H9 (cell line): ENCODE data around the gene STBD1. TPM values are rescaled to one million over a fixed set of nuclear protein-coding genes. Genes with fewer than 3 reads are reported as not detected.

Experiments
- DNase-seq: peaks from one replicate; pipeline ENCODE4 v3.0.0-alpha.2; 2017
- H2AFZ ChIP-seq: one replicate; pipeline ENCODE4 v1.6.1; 2013; ENCODE audit warnings: mild to moderate bottlenecking, low read length, control low read depth, moderate library complexity
- H2AK5ac ChIP-seq: 2 replicates; pipeline ENCODE4 v1.6.1; 2013; ENCODE audit warnings: low read length, control low read depth, mixed read lengths; ENCODE audit not compliant: insufficient read length
- H2BK120ac ChIP-seq: one replicate; pipeline ENCODE4 v1.6.1; 2013; ENCODE audit warnings: low read depth, mild to moderate bottlenecking, low read length, control low read depth, inconsistent platforms; ENCODE audit not compliant: poor library complexity, severe bottlenecking
- H2BK12ac ChIP-seq: 2 replicates; pipeline ENCODE4 v1.6.1; 2013; ENCODE audit warnings: low read length, control low read depth, mixed read lengths, low read depth; ENCODE audit not compliant: insufficient read length
- H2BK15ac ChIP-seq: 2 replicates; pipeline ENCODE4 v1.6.1; 2013; ENCODE audit warnings: low read depth, low read length, control low read depth
- H2BK20ac ChIP-seq: one replicate; pipeline ENCODE4 v1.6.1; 2013; ENCODE audit warnings: low read depth, mild to moderate bottlenecking, low read length, control low read depth, inconsistent platforms; ENCODE audit not compliant: poor library complexity, severe bottlenecking
- H2BK5ac ChIP-seq: 2 replicates; pipeline ENCODE4 v1.6.1; 2013; ENCODE audit warnings: low read length, control low read depth, mixed read lengths; ENCODE audit not compliant: insufficient read length
- H3K14ac ChIP-seq: 2 replicates; pipeline ENCODE4 v1.6.1; 2013; ENCODE audit warnings: low read length, control low read depth; ENCODE audit not compliant: insufficient read depth
- H3K18ac ChIP-seq: 2 replicates; pipeline ENCODE4 v1.6.1; 2013; ENCODE audit warnings: low read depth, mild to moderate bottlenecking, mixed read lengths, low read length, control low read depth; ENCODE audit not compliant: insufficient read length
- H3K23ac ChIP-seq: 2 replicates; pipeline ENCODE4 v1.6.1; 2013; ENCODE audit warnings: low read length, control low read depth, mixed read lengths, low read depth; ENCODE audit not compliant: insufficient read length
- H3K23me2 ChIP-seq: 2 replicates; pipeline ENCODE4 v1.6.1; 2013; ENCODE audit warnings: low read depth, mild to moderate bottlenecking, mixed read lengths, low read length, control low read depth; ENCODE audit not compliant: insufficient read length, poor library complexity, severe bottlenecking
- H3K27ac ChIP-seq: 2 replicates; pipeline ENCODE4 v1.5.1; 2013; ENCODE audit warnings: low read length, control low read depth, mixed read lengths, low read depth; ENCODE audit not compliant: insufficient read length
- H3K27me3 ChIP-seq: 2 replicates; pipeline ENCODE4 v1.6.1; 2013; ENCODE audit warnings: low read length, control low read depth, inconsistent platforms; ENCODE audit not compliant: insufficient read depth
- H3K4ac ChIP-seq: 2 replicates; pipeline ENCODE4 v1.6.1; 2013; ENCODE audit warnings: low read depth, mild to moderate bottlenecking, control low read depth, inconsistent platforms, low read length, moderate library complexity
- H3K4me1 ChIP-seq: 2 replicates; pipeline ENCODE4 v1.6.1; 2013; ENCODE audit warnings: low read length, control low read depth, inconsistent platforms; ENCODE audit not compliant: insufficient read depth
- H3K4me2 ChIP-seq: 2 replicates; pipeline ENCODE4 v1.6.1; 2013; ENCODE audit warnings: low read length, control low read depth, mixed read lengths; ENCODE audit not compliant: insufficient read length, insufficient read depth
- H3K56ac ChIP-seq: 2 replicates; pipeline ENCODE4 v1.6.1; 2013; ENCODE audit warnings: low read depth, mild to moderate bottlenecking, mixed read lengths, low read length, control low read depth; ENCODE audit not compliant: insufficient read length
- H3K79me1 ChIP-seq: 2 replicates; pipeline ENCODE4 v1.6.1; 2013; ENCODE audit warnings: low read depth, mild to moderate bottlenecking, moderate library complexity, low read length, control low read depth, inconsistent platforms; ENCODE audit not compliant: insufficient read depth, poor library complexity, severe bottlenecking
- H3K79me2 ChIP-seq: 2 replicates; pipeline ENCODE4 v1.6.1; 2013; ENCODE audit warnings: low read length, control low read depth, inconsistent platforms; ENCODE audit not compliant: insufficient read depth
- H3K9ac ChIP-seq: 2 replicates; pipeline ENCODE4 v1.6.1; 2013; ENCODE audit warnings: low read length, control low read depth, mixed read lengths; ENCODE audit not compliant: insufficient read length; ENCODE audit errors: extremely low read depth
- H3K9me3 ChIP-seq: one replicate; pipeline ENCODE4 v1.6.1; 2013; ENCODE audit warnings: low read depth, low read length, inconsistent platforms; ENCODE audit not compliant: control insufficient read depth
- H3T11ph ChIP-seq: one replicate; pipeline ENCODE4 v1.6.1; 2013; ENCODE audit warnings: mild to moderate bottlenecking, low read length, control low read depth, inconsistent platforms
- H4K20me1 ChIP-seq: one replicate; pipeline ENCODE4 v1.6.1; 2013; ENCODE audit not compliant: control insufficient read depth, insufficient read length, insufficient read depth
- H4K5ac ChIP-seq: 2 replicates; pipeline ENCODE4 v1.6.1; 2013; ENCODE audit warnings: low read depth, mild to moderate bottlenecking, mixed read lengths, low read length, control low read depth; ENCODE audit not compliant: insufficient read length
- H4K8ac ChIP-seq: replicated peaks from 2 replicates; pipeline ENCODE4 v1.6.1; 2013; ENCODE audit warnings: low read length, control low read depth, mixed read lengths, low read depth; ENCODE audit not compliant: insufficient read length
- H4K91ac ChIP-seq: 2 replicates; pipeline ENCODE4 v1.6.1; 2013; ENCODE audit warnings: low read depth, mild to moderate bottlenecking, moderate library complexity, mixed read lengths, low read length, control low read depth; ENCODE audit not compliant: insufficient read length
- H3K27ac Mint-ChIP-seq, 3 experiments: 2 replicates in 2 of 3; 3 replicates in 1 of 3; pipeline ENCODE4 v1.8.0; 2020 to 2021; ENCODE audit warnings: mixed read lengths in 3 of 3, mild to moderate bottlenecking in 1 of 3, moderate library complexity in 1 of 3
- H3K27me3 Mint-ChIP-seq: 2 replicates; pipeline ENCODE4 v1.8.0; 2021; ENCODE audit warnings: low read depth, mild to moderate bottlenecking, moderate library complexity, mixed read lengths
- H3K36me3 Mint-ChIP-seq, 3 experiments: 2 replicates in 2 of 3; 3 replicates in 1 of 3; pipeline ENCODE4 v1.8.0; 2020 to 2021; ENCODE audit warnings: low read depth in 3 of 3, mixed read lengths in 3 of 3; ENCODE audit not compliant: insufficient read depth in 1 of 3
- H3K4me1 Mint-ChIP-seq, 2 experiments: 2 replicates each; pipeline ENCODE4 v1.8.0; 2020; ENCODE audit warnings: mixed read lengths in 2 of 2
- H3K4me3 Mint-ChIP-seq, 2 experiments: 2 replicates in 1 of 2; 3 replicates in 1 of 2; pipeline ENCODE4 v1.8.0; 2020 to 2021; ENCODE audit warnings: mild to moderate bottlenecking in 2 of 2, mixed read lengths in 2 of 2, moderate library complexity in 1 of 2
- H3K9me3 Mint-ChIP-seq, 2 experiments: 2 replicates in 1 of 2; 3 replicates in 1 of 2; pipeline ENCODE4 v1.8.0; 2020; ENCODE audit warnings: mild to moderate bottlenecking in 2 of 2, mixed read lengths in 2 of 2, moderate library complexity in 1 of 2
- CTCF ChIP-seq: fragments of 200-600 bp; sonication (generic); conservative IDR thresholded peaks from 3 replicates; pipeline ENCODE4 v1.8.0; 2021; ENCODE audit warnings: antibody characterized with exemption, mild to moderate bottlenecking
- WGBS: extraction: QIAGEN DNeasy Blood & Tissue Kit; methylation state at CpG from one replicate; pipeline ENCODE4 v1.1.7; 2013; ENCODE audit warnings: missing lambda C conversion rate, low lambda C conversion rate, mixed read lengths; ENCODE audit not compliant: insufficient read length; ENCODE audit errors: extremely low coverage; 5-methylcytosine and 5-hydroxymethylcytosine counted together
- total RNA-seq: library from RNA; stranded (reverse); gene quantifications from 2 replicates; pipeline ENCODE4 v1.2.1, GENCODE V29; 2021

The STBD1 gene
- total RNA-seq, 1 experiment from 2014 or later, result 1.1 TPM

GRCh38 chr4:76307660-76308014 is 1.1 kb downstream of the STBD1 start:
- Histone ChIP-seq H3K9ac (no peak overlapping the region), H3K4me1 (peaks cover 1% of the 10 kb centered on the region; the same call in 1 of the 2 replicates), H3K4ac (no peak overlapping the region), H2BK12ac (no peak overlapping the region), H3K27ac (no peak overlapping the region), H3K18ac (no peak overlapping the region), H3K79me2 (no peaks in the 10 kb centered on the region), H4K20me1 (no peaks in the 10 kb centered on the region), H2BK5ac (no peak overlapping the region), H3K4me2 (peak overlapping the region; percentile 80), H3T11ph (no peak overlapping the region), H2BK15ac (no peak overlapping the region), H3K27me3 (peaks cover 4% of the 10 kb centered on the region; the same call in 1 of the 2 replicates), H4K8ac (no peak overlapping the region), H3K14ac (no peak overlapping the region; the same call in 1 of the 2 replicates), H4K91ac (no peak overlapping the region), H3K23me2 (peaks cover 15% of the 10 kb centered on the region), H4K5ac (no peak overlapping the region), H2AK5ac (no peak overlapping the region), H3K9me3 (no peaks in the 10 kb centered on the region), H3K56ac (no peak overlapping the region), H2AFZ (no peak overlapping the region), H3K79me1 (no peaks in the 10 kb centered on the region), H2BK20ac (no peak overlapping the region), H2BK120ac (no peak overlapping the region), H3K23ac (no peak overlapping the region)
- Mint-ChIP-seq H3K36me3 (peaks cover 6 to 15% (median 12%) of the 10 kb centered on the region in 3 experiments; a peak in 5 of 7 replicates), H3K4me1 (peaks cover 6 to 20% of the 10 kb centered on the region in 2 experiments), H3K27me3 (peaks cover 17% of the 10 kb centered on the region), H3K4me3 (peak overlapping the region; percentile 86 to 89), H3K9me3 (no peaks in the 10 kb centered on the region; a peak in 1 of 5 replicates), H3K27ac (no peak overlapping the region)
- DNase-seq, result no peak
- TF ChIP-seq CTCF, result no peak
- no CpG with 5 or more reads among the region's 4 CpGs for WGBS
